SH-SY5Y (cell line): ENCODE results near the gene HOXB9.

Source experiments
- GATA2 ChIP-seq: IDR thresholded peaks from 2 replicates; pipeline ENCODE4 v1.6.1; 2011; ENCODE audit warnings: mild to moderate bottlenecking, low read depth, low read length
- GATA3 ChIP-seq: IDR thresholded peaks from 2 replicates; pipeline ENCODE4 v1.6.1; 2011; ENCODE audit warnings: low read depth, mild to moderate bottlenecking, low read length, moderate library complexity

The HOXB9 gene

GRCh38 chr17:48594538-48595277 is 31.4 kb downstream of the HOXB9 start:
- TF ChIP-seq GATA3 (no peak), GATA2 (no peak)

DNA sequence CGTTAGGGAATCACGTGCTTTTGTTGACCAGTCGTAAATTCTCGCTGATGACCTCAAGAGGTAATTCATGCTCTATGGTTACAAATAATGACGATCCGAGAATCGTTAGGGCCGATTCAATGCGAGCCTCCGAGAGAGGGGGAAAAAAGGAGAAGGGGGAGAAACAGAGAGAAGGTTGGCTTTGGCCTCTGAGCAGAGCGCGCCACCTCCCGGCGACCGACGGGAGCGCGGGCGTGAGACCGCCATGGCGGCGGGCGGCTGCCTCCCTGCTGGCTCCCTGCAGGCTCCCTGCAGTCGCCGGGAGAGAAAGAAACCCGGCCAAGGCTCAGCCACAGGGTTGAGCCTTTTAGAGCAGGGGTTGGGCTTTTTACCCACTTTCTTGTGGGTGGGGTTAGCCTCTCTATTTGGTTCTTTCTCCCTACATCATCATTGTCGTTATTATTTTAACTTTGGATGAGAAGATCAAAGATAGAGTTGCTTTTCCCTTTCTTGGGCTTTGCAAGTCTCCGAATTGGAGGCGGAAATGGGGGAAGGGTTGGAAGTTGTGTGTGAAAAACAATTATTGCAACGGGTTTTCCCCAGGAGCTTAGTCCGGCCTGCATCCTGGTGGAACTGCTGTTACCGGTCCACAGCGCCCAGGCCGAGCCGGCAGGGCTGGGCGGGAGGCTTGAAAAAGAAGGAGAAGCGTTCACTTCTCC is 32.2 kb downstream of the HOXB9 start:
- TF ChIP-seq GATA2 (no peak), GATA3 (no peak)

GRCh38 chr17:48593126-48593829 is 32.9 kb downstream of the HOXB9 start, which contains the start of gene HOXB5:
Gene HOXB5 (minus strand): TSS chr17:48593779. CDS start chr17:48593682, 97 bp downstream.
- TF ChIP-seq GATA2 (no peak), GATA3 (no peak)

GRCh38 chr17:48592577-48592976 is 33.6 kb downstream of the HOXB9 start:
- TF ChIP-seq GATA2 (no peak), GATA3 (no peak)

- no peak for TF ChIP-seq GATA2
- no peak for TF ChIP-seq GATA3
Measured at GRCh38 chr17:48592057-48592514, 34.1 kb downstream of the HOXB9 start.

GRCh38 chr17:48591255-48592056 is 34.7 kb downstream of the HOXB9 start:
- TF ChIP-seq GATA3 (no peak), GATA2 (no peak)

- TF ChIP-seq GATA2 (no peak), GATA3 (no peak)
Measured at GRCh38 chr17:48590607-48591161, 35.5 kb downstream of the HOXB9 start.

DNA sequence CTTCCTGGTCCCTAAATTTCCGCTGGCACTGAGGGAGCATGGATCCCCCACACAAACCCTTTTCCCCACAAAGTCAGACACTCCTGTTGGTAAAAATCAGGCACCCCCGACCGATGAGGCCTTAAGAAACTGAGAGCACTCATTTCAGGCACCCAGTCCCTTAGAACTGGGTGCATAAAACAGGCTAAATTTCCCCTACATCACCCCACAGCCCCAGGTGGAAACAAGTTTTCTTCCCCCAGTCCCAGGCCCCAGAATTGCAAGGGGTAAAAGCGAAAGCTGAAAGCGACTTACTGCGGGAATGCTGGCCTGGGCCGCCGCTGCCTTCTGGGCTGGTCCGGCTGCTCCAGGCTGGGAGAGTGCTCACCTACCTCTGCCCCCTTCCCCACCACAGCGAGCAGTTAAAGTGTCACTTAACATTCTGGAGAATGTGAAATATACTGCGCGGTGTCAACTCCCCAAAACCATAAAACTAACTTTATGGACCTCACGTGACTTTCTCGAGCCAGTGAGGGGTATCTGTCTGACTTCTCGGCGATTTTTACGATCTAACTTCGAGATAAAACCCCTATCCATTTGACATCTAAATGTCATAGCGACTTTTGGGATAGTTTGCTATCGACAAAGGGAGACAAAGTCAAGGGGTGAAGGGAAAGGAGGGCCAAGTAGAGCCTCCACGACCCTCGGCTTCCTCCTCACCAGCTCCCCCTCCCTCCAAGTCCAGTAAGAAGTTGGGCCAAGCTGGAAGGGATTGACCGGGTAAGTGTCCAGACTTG is 36.1 kb downstream of the HOXB9 start, which contains the start of gene HOXB3:
Gene HOXB3, minus strand, starts transcription at position 411 of the 776 bp plus-strand sequence. CDS start 37,767 bp downstream, outside the sequence.
- no peak for TF ChIP-seq GATA2
- no peak for TF ChIP-seq GATA3

GRCh38 chr17:48589060-48589830 is 36.9 kb downstream of the HOXB9 start:
- TF ChIP-seq GATA2, result no peak
- no peak for TF ChIP-seq GATA3

DNA sequence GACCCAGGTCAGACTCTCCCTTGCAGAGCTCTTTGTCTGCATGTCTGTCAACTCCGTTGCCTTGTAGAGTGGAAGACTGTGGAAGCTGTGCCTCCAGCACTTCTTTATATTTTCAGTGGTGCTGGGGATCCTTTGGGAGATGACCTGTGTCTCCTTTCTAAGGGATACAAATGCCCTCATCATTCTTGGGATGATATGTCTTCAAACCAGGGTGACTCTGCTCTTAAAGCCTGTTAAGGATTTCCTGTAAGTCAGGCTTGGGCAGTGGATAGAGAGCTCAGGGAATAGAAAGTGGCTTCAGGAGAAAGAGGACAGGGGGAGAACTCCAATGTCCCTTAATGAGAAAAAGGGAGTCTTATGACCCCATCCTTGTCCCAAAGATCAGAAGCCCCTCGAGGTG is 37.6 kb downstream of the HOXB9 start:
- no peak for TF ChIP-seq GATA3
- no peak for TF ChIP-seq GATA2

DNA sequence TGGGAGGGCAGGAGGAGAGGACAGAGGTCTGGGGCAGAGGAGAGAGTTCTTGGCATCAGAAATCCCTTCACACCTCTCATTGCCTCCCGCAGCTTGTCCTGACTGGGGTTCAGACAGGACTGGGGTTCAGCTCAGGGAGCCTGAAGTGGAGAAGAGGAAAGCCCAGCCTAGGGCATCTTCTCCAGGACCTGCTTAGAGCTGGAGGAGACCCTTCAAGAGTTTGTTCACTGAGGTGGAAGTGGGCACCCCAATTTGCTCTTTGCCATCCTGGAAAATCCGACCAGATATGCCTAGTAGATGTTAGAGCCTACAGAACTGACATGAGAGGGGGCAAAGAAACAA is 38.1 kb downstream of the HOXB9 start:
- TF ChIP-seq GATA3, result no peak
- no peak for TF ChIP-seq GATA2

DNA sequence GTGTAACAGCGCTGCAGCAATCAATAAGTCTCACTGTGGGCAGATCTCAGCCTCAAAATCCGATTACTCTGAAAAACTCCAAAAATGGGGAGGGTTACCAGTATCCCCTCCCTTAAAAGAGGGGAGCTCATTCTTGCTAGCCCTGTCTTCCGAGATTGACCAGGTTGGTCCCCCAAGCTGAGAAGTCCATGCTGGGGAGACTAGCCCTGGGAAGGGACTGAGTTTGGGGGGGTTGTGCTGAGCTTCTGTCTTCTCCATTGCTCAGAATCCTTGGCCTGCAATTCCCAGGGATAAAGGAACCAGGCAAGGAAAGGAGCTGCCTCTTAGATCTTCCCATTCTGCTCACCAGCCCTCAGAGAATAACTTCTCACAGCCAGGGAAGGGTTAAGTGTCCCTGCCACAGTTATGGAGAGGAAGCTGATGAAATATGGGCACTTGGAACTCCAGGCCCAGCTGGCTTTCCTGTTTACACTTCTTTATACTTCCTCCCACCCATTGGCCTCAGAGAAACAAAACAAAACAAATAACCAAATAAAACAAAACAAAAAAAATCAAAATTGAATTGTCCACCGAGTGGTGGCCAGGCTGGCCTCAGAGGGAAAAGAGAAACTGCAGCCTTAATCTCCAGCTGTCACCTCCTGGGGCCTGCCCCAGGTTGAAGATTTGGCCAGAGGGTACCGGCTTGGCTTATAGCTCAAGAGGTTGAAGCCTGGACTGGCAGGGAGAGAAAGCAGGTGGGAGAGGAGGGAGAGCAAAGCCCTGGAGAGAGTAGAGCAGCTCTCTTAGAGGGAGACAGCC is 38.7 kb downstream of the HOXB9 start:
- TF ChIP-seq GATA2 (no peak), GATA3 (no peak)
